ENCODE data around the gene DCP1B. TPM values are rescaled to one million over a fixed set of nuclear protein-coding genes. Genes with fewer than 3 reads are reported as not detected.

The DCP1B gene
- total RNA-seq, 2 donors from 2014 or later: 18.3 to 35.4 TPM

- Mint-ChIP-seq H3K27me3 (ENCODE audit: insufficient read depth) (peaks cover 5% of the 10 kb centered on the region), H3K4me1 (peaks cover 18% of the 10 kb centered on the region), H3K9me3 (peaks cover 33% of the 10 kb centered on the region), H3K4me3 (no peak overlapping the region), H3K27ac (no peak overlapping the region), H3K36me3 (ENCODE audit: low read depth) (no peaks in the 10 kb centered on the region)
- Histone ChIP-seq H3K4me1 (ENCODE audit: control insufficient read depth, insufficient read depth, low read length) (no peaks in the 10 kb centered on the region), H3K27ac (ENCODE audit: low read depth, low read length) (no peak overlapping the region), H3K9ac (ENCODE audit: extremely low read depth, low read length, poor library complexity, severe bottlenecking) (no peak overlapping the region), H3K9me3 (ENCODE audit: control insufficient read depth, low read length) (peaks cover 9% of the 10 kb centered on the region), H3K36me3 (ENCODE audit: control insufficient read depth, insufficient read depth, low read length) (no peaks in the 10 kb centered on the region), H3K4me3 (ENCODE audit: low read length) (no peak overlapping the region), H3K27me3 (ENCODE audit: control insufficient read depth, insufficient read depth, low read length, poor library complexity, severe bottlenecking) (no peaks in the 10 kb centered on the region)
- peak; percentile 39 for DNase-seq
- WGBS, 2 experiments (ENCODE audit: insufficient coverage in 1 of 2, insufficient read length in 1 of 2): 91% methylated on average over 20 of the region's 26 CpGs; no CpG with 5 or more reads in 1 of the 2 experiments
- TF ChIP-seq, protein P1, sequence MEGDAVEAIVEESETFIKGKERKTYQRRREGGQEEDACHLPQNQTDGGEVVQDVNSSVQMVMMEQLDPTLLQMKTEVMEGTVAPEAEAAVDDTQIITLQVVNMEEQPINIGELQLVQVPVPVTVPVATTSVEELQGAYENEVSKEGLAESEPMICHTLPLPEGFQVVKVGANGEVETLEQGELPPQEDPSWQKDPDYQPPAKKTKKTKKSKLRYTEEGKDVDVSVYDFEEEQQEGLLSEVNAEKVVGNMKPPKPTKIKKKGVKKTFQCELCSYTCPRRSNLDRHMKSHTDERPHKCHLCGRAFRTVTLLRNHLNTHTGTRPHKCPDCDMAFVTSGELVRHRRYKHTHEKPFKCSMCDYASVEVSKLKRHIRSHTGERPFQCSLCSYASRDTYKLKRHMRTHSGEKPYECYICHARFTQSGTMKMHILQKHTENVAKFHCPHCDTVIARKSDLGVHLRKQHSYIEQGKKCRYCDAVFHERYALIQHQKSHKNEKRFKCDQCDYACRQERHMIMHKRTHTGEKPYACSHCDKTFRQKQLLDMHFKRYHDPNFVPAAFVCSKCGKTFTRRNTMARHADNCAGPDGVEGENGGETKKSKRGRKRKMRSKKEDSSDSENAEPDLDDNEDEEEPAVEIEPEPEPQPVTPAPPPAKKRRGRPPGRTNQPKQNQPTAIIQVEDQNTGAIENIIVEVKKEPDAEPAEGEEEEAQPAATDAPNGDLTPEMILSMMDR (conservative IDR thresholded peaks at IDR 0.05): no peak
Measured at GRCh38 chr12:1908758-1909157, 95.5 kb downstream of the DCP1B start.

- Mint-ChIP-seq H3K36me3 (ENCODE audit: low read depth) (no peaks in the 10 kb centered on the region), H3K27me3 (ENCODE audit: insufficient read depth) (peaks cover 5% of the 10 kb centered on the region), H3K4me3 (no peak overlapping the region), H3K27ac (no peak overlapping the region), H3K4me1 (peaks cover 17% of the 10 kb centered on the region), H3K9me3 (peaks cover 41% of the 10 kb centered on the region)
- Histone ChIP-seq H3K27me3 (ENCODE audit: control insufficient read depth, insufficient read depth, low read length, poor library complexity, severe bottlenecking) (no peaks in the 10 kb centered on the region), H3K4me1 (ENCODE audit: control insufficient read depth, insufficient read depth, low read length) (no peaks in the 10 kb centered on the region), H3K9ac (ENCODE audit: extremely low read depth, low read length, poor library complexity, severe bottlenecking) (no peak overlapping the region), H3K36me3 (ENCODE audit: control insufficient read depth, insufficient read depth, low read length) (no peaks in the 10 kb centered on the region), H3K27ac (ENCODE audit: low read depth, low read length) (no peak overlapping the region), H3K9me3 (ENCODE audit: control insufficient read depth, low read length) (peaks cover 18% of the 10 kb centered on the region), H3K4me3 (ENCODE audit: low read length) (no peak overlapping the region)
- TF ChIP-seq, protein P1 (conservative IDR thresholded peaks at IDR 0.05): no peak
- peak; percentile 82 for DNase-seq
- WGBS, 2 experiments (ENCODE audit: insufficient coverage in 1 of 2, insufficient read length in 1 of 2): 90 to 96% methylated on average over 38 to 67 of the region's 67 CpGs
Measured at GRCh38 chr12:1907652-1908611, 96.3 kb downstream of the DCP1B start.

GRCh38 chr12:1906579-1906978, 97.7 kb downstream of the DCP1B start:
- no peak overlapping the region for H3K4me3 Mint-ChIP-seq
- H3K4me1 ChIP-seq (ENCODE audit: control insufficient read depth, insufficient read depth, low read length): no peaks in the 10 kb centered on the region
- no peaks in the 10 kb centered on the region for H3K36me3 Mint-ChIP-seq (ENCODE audit: low read depth)
- no peaks in the 10 kb centered on the region for H3K27me3 ChIP-seq (ENCODE audit: control insufficient read depth, insufficient read depth, low read length, poor library complexity, severe bottlenecking)
- H3K27ac ChIP-seq (ENCODE audit: low read depth, low read length): no peak overlapping the region
- H3K4me3 ChIP-seq (ENCODE audit: low read length): no peak overlapping the region
- H3K9me3 ChIP-seq (ENCODE audit: control insufficient read depth, low read length): peaks cover 27% of the 10 kb centered on the region
- no peak overlapping the region for H3K9ac ChIP-seq (ENCODE audit: extremely low read depth, low read length, poor library complexity, severe bottlenecking)
- H3K27me3 Mint-ChIP-seq (ENCODE audit: insufficient read depth): peaks cover 7% of the 10 kb centered on the region
- peaks cover 53% of the 10 kb centered on the region for H3K9me3 Mint-ChIP-seq
- H3K27ac Mint-ChIP-seq: no peak overlapping the region
- WGBS, 2 experiments (ENCODE audit: insufficient coverage in 1 of 2, insufficient read length in 1 of 2): 60 to 67% methylated on average over 3 of the region's 3 CpGs
- H3K4me1 Mint-ChIP-seq: peaks cover 5% of the 10 kb centered on the region
- TF ChIP-seq, protein P1 (conservative IDR thresholded peaks at IDR 0.05): no peak
- H3K36me3 ChIP-seq (ENCODE audit: control insufficient read depth, insufficient read depth, low read length): no peaks in the 10 kb centered on the region
- DNase-seq: no peak

Measured in endodermal cell (in vitro differentiated cells).